DMS 273 (cell line): ENCODE results near the gene UBALD2.
A peak's percentile ranks its signal among the peaks of the same experiment; 100 is the strongest.
"Not testable (repeated sequence)": the region's sequence is repeated elsewhere in the genome, so short reads cannot be mapped to it uniquely, and the experiment has no call there.

Source experiments
- DNase-seq: peaks from one replicate; lab custom pipeline; 2025; ENCODE audit not compliant: unreplicated experiment; lab: John Stamatoyannopoulos, UW

UBALD2 gene

DNA sequence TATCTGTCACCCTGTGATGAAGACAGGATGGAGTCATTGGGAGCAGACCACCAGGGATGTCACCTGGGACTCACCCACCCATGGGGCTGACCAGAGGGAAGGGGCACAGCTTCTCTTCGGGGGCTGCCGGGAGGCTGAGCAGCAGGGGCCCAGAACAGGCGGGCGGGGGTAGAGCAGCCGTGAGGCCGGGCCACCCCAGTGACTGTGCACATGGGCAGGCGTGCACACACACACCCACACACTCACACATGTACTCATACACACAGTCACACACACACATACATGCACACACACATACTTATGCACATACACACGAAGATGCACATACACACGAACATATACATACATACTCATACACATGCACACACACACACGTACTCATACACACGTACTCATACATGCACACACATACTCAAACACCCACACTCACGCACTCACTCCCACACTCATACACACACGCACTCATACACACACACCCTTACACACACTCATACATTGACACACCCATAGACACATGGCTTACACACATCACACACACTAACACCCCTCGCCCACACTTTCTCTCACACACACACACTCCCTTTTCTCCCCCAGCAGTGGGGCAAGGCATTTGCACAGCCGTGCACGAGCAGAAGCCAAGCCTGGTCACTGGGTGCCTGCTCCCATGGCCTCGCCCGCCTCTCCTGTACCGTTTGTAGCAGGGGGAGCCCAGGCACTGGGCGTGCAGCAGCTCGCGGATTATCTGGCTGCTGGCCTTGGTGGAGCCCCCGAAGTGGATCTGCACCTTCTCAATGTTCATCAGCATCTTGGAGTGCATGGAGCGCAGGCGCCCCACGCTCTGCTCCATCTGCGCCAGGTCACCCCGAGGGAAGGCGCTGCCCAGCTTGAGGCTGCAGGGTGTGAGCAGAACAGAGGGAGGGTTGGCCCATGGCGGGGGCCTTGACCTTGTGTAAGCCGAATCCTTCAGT, 12.4 kb downstream of the UBALD2 start:
- no peak for DNase-seq

DNA sequence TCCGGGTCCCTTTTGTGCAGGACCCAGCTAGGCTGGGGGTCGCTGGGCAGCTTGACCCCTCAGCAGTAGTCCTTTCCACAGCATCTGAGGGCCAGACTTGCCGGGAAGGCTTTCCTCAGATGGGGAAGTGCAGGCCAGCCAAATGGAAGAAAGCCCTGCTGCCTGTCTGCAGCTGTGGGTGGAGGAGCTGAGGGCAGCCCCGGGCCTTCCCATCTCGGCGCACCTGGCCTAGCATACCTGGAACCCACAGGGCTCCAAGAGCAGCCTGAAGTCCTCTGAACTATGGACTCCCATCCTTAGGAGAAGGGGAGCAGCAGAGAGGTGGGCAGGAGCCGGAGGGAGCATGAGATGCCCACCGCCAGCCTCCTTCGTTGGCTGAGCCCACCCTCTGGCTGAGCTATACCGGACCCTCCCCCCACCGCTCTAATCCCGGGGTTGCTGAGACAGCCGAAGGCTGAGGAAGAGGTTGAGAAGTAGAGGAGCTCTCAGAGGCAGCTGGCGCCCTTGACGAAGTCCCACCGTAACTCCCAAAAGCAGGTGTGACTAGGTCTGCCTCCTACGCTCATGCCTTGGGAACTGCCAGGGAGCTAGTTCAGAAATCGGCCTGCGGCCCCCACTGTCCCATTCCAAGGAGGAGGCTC, 13.2 kb downstream of the UBALD2 start:
- DNase-seq = no peak

DNA sequence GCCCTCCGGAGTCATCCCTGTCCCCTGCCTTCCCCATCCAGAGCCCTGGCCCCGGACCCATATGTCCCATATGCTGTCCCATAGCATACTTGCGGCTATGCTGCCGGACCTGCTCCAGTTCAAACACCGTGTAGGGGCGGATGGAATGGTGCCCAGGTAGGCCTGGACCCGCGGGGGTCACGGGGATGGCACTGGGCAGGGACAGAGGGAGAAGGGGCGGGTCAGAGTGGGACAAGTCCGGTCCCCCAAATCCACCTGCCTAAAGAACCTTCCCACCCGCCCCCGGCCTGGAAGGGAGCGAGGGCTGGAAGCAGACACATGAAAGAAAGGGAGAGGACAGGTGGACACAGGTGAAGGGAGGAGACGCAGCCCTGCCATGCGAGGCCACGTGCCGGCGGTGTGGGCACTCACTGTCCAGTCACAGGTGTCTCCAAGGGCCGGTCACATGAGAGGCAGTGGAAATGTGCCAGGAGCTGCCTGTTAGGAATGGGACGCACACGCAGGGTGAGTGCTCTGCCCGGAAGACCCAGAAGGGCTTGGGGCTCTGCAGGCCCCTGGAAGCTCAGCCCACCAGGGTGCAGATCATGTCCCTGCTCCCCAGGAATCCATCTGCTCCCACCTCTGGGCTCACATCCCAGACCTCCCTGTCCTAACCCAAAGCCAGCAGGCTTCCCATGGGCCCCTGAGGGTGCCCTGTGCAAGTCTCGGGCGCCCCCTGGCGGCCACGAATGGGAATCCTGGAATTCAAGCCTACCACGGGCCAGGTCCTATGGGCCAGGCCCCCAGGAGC, 14.0 kb downstream of the UBALD2 start:
- DNase-seq = peak; percentile 94

DNA sequence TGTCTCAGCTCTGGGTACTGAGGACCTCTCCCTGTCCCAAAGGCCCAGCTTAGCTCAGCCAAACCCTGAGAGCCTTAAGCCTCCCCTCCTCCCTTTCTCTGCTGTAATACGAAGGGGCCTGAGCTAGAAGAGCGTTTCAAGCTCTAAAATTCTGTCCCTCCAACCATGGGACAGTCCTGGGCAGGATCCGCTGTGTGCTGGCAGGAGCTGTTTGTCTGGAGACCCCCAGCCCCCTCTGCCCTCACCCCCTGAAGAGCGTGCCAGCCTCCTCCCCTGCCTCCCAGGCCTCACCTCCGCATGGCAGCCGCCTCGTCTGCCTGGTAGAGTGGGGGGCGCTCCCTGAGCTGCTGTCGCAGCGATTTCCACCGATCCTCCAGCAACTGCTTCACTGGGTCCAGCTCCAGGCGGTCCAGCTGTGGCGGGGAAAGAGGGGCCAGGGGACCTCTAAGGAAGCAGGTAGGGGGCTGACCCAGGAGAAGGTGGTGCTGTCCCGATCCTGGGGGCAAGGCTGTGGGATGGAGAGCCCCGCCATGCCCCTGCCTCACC, 14.7 kb downstream of the UBALD2 start:
- no peak for DNase-seq

DNA sequence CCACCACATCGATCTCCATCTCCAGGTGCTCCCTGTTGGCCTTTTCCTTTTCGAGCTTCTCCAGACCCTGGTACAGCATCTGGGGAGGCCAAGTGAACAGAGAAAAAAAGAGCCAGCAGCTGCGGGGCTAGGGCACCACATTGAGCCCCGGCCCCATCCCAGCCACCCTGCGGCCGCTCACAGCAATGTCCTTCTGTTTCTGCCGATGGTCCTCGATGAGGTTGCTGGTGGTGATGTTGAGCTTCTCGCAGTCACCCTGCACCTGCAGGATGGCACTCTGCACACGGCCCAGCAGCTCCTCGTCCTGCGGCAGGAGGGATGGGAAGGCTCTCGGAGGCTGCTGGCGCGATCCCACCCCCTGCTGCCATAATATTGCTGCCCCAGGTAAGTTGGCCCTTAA, 15.5 kb downstream of the UBALD2 start:
- no peak for DNase-seq

DNA sequence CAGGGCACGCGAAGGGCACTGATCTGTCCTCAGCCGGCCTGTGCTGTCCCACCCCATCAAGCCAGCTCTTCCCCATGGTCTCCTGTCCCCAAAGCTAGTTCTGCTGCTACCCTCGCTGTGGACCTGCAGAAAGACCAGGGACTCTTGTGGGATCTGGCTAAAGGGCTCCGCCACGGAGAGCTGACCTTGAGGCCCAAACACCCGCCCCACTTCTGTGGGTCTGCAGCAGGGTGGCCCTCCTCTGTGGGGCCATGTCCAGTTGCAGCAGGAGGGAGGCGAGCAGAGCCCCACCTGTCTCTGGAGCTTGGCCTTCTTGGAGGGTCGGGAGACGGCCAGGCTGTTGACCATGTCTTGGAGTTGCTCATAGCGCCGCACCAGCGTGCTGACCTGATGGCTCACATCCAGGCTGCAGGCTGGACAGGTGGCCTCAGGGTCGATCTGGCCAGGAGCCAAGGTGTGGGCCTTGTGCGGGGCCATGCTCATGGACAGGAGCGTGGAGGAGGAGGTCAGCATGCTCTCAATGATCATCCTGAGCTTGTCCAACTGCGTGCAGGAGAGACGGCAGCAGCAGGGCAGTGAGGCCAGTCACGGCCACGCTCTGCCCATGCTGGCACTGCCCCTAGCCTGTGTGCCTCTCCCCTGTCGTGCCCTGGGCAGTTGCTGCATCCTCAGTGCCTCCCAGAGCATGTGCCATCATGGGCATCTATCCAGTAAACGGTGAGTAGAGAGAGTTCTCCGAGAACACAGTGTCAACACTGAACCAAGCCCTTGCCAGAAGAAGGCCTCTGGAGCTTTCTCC, 16.6 kb downstream of the UBALD2 start:
- no peak for DNase-seq

DNA sequence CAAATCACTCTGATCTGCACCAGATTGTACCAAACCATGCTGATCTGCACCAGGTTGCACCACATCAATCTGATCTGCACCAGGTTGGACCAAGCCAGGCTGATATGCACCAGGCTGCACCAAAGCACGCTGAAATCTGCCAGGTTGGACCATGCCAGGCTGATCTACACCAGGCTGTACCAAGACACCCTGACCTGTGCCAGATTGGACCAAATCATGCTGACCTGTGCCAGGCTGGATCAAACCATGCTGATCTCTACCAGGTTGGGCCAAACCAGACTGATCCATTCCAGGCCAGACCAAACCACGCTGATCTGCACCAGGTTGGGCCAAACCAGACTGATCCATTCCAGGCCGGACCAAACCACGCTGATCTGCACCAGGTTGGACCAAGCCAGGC, 27.4 kb downstream of the UBALD2 start:
- DNase-seq = no peak

DNA sequence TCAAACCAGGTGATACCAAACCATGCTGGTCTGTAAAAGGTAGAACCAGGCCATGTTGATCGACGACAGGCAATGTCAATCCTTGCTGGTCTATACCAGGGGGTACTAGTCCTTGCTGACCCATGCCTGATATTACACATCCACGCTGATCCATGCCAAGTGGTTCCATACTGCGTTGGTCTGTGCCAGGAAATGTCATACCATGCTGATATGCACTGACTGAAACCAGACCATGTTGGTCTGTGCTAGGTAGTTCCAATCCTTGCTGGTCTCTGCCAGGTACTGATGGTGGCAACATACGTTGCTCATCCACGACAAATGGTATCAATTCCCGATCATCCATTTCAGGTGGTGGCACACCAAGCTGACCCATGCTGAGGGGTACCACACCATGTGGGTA, 28.0 kb downstream of the UBALD2 start:
- DNase-seq = no peak

DNA sequence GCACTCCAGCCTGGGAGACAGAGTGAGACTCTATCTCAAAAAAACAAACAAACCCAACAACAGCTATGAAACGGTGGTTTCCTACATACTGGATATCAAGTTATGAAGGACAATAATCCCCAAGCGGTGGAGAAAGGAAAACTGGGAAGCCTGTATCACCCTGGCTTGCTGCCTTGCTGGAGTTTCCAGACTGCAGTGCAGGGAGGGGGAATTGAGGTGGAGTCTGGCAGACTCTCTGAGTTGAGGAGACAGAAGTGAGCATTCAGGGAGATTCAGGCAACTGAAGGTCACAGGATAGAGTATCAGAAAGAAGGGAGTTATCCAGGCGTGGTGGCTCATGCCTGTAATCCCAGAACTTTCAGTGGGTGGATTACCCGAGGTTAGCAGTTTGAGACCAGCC, 31.0 kb downstream of the UBALD2 start:
- DNase-seq = no peak

DNA sequence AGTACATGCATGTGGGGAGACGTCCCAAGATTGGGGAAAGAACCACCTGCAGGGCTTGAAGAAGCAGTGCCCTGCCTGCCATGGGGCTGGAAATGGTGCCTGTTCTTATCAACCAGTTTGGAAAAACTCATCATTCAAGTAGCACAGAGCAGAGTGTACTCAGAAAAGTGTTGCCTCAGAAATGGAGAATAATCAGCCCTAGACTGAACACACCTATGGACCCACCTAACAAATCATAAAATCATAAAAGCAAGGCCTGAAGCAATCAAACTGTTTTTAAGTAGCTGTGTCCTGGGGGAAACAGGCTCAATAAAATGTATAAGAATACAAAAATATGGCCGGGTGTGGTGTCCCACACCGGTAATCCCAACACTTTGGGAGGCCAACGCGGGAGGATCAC, 31.7 kb downstream of the UBALD2 start:
- no peak for DNase-seq

DNA sequence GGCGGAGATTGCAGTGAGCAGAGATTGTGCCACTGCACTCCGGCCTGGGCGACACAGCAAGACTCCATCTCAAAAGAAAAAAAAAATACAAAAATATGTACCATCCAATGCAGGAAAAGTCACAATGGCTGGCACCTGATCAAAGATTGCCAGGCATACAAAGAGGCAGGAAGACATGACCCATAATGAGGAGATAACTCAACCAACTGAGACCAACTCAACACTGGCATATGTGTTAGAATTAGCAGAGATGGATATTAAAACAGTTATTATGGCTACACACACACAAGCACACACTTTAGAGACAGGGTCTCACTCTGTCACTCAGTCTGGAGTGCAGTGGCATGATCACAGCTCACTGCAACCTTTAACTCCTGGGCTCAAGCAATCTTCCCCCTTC, 32.3 kb downstream of the UBALD2 start:
- DNase-seq = no peak

DNA sequence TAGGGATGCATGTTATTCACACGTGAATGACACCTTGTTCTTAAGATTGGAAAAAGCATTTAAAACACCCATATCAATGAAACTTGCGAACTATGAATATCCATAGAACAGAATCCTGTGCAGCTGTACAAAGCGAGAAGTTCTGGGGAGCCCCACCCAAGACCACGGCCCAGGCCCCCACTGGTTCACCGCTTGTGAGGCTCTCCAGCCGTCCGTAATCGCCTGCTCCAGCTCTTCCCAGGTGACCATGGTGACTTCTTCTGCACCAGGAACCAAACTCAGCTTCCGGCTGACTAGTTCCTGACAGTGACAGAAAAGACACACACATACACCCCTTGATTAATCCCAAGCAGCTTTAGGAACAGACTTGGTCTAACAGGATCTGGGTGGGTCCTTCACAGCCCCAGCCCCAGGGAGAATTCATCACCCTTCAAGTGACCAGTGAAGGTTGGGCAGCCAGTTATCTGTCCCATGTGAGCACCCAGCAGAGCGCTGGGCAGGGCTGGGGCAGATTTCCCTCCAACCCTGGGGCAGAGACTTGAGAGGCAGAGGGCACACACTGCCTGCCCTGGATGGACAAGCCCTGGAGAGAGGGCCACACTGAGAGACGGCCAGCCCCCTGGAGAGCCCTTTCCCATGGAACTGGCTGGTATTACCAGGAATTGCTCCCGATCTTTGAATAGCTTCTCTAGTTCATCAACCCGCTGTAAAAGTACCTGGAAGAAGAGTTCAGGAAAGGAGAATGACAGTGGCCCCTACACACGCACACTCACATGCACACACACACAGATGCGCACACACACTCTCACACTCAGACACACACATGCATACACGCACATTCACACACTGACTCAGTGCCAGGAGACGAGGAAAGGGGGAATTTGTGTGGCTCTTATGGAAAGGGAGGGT, 39.3 kb downstream of the UBALD2 start:
- DNase-seq = no peak

DNA sequence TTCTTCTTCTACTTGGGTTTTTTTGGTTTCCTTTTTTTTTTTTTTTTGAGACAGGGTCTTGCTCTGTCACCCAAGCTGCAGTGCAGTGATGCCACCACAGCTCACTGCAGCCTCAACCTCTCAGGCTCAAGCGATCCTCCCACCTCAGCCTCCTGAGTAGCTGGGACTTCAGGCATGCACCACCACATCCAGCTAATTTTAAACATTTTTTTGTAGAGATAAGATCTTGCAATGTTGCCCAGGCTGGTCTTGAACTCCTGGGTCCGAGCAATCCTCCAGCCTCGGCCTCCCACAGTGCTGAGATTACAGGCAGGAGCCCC, 39.9 kb downstream of the UBALD2 start:
- DNase-seq = not testable (repeated sequence)

DNA sequence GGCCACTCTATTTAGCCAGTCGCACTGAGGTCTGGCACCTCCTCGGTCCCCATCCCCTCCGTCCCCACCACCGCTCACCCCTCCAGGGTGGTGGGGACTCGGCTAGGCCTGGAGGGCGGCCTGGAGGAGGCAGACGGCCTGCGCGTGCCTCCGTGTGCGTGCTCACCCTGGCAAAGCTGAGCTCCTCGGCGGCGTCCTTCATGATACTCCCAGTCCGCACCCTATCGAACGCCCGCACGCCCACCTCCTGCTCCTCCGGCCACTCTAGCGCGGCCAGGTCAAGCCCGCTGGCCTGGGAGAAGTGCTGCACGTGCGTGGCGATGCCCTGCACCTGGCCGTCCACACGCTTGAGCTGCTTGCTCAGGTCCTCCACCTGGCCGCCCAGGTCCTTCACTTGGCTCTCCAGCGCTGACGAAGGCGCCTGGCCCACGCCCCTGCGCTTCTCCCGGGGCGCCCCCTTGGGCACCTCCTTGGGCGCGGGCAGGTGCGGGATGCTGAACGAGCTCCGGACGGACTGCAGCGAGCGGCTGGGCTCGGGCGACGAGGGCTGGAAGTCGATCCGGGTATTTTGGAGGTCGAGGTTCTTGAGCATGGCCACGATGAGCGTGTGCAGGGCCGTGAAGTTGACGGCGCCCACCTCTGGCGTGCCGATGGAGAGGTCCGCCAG, 42.3 kb downstream of the UBALD2 start:
- DNase-seq = no peak

DNA sequence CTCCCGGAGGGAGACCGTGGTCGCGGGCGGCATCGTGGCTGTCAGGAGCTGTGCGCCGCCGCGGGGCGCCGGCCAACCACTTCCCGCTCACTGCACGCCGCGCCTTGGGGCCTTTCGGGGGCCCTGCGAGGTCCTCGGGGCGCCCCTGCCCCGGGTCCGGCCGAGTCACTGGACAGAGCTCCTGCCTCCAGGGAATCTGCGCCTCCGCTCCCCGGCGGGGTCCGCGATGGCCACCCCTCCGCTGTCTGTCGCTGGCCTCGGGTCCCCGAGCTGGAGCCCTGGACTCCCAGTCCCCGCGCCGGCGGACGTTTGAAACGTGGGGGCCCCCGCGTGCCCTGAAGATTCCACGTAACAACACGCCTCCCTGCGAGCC, 42.8 kb downstream of the UBALD2 start, which contains the start of gene QRICH2:
Gene QRICH2 (minus strand): TSS at position 311 of the 373 bp plus-strand sequence. CDS start 278 bp downstream, at position 33.
- no peak for DNase-seq

DNA sequence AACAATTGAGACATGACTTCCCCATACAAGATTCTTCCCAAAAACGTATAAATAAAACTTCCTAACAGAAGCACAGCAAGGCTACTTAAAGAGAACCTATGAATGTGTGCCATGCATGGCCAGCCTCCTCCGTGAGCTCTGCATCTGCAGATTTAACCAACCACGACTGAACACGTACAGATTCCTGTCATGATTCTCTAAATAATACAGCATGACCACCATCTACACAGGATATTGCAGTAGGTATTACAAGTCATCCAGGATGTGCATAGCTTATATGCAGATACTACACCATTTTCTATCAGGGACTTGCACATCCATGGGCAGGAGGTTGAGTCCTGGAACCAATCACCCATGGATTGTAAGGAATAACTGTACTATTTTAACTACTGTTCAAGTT, 44.3 kb downstream of the UBALD2 start:
- DNase-seq = no peak

DNA sequence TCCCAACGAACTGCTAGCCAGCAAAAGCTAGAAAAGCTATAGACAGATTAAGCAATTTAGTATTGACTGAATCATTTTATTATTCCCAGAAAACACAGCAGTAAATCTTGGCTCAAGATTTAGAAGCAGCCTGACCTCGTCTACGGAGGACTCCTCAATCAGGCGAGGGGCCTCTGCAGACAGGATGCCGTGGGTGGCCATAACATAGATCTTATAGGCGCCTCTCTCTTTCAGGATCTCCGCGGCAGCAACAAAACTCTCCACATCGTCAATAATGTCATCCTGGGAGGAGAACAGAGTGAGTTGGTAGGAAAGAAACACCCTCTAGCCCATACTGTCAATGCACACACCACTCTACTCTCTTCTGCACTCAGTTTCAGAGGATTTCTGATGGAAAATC, 47.6 kb downstream of the UBALD2 start:
- DNase-seq = no peak

DNA sequence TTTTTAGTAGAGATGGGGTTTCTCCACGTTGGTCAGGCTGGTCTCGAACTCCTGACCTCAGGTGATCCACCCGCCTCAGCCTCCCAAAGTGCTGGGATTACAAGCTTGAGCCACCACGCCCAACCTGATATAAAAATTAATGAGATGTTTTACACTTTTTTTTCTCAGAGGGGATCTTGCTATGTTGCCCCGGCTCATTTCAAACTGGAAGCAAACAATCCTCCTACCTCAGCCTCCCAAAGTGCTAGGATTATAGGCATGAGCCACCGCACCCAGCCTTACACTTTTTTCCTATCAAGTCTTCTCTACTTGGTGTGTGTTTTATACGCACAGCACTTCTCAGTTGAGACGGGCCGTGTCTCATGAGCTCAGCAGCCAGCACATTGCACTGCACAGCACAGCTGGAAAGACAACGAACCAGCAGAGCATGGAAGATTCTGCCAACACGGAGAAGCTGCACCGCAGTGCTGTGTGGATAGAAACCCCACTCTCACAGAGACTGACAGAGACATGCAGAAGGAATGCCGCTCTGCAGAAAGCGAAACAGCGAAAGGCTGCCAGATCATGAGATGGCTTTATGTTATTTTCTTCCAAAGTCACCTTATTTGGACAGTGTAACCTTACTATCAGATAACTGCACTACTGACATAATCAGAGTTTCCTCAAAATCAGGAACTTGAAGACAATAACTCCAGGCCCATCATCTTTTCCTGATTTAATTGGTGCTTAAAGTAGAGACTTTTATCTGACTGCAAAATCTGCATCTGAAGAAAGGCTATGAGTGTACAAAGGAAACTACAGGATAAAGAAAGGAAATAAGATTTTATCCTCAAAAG, 49.5 kb downstream of the UBALD2 start:
- no peak for DNase-seq
